Astrocyte of the cerebellum (primary cell): ENCODE data around the gene PRR13.
"Not testable (repeated sequence)": the region's sequence is repeated elsewhere in the genome, so short reads cannot be mapped to it uniquely, and the experiment has no call there.

Experiments used
- DNase-seq: peaks from one replicate; pipeline ENCODE4 v3.0.0-alpha.2; 2011; ENCODE audit warnings: low read depth
- H3K4me3 ChIP-seq: 2 replicates; pipeline ENCODE4 v1.5.1; 2011; ENCODE audit warnings: mild to moderate bottlenecking, low read depth, low read length, moderate library complexity
- in situ Hi-C: cut with HindIII; loops from 2 replicates; pipeline ENCODE4 v1.10.0; 2017; ENCODE audit warnings: low sequenced_read_pairs
- TF ChIP-seq, protein P1 (sequence below): IDR thresholded peaks from 2 replicates; pipeline ENCODE4 v1.5.1; 2012; ENCODE audit warnings: low read length, low read depth, moderate library complexity, mild to moderate bottlenecking; ENCODE audit errors: missing control alignments

PRR13 gene

DNA sequence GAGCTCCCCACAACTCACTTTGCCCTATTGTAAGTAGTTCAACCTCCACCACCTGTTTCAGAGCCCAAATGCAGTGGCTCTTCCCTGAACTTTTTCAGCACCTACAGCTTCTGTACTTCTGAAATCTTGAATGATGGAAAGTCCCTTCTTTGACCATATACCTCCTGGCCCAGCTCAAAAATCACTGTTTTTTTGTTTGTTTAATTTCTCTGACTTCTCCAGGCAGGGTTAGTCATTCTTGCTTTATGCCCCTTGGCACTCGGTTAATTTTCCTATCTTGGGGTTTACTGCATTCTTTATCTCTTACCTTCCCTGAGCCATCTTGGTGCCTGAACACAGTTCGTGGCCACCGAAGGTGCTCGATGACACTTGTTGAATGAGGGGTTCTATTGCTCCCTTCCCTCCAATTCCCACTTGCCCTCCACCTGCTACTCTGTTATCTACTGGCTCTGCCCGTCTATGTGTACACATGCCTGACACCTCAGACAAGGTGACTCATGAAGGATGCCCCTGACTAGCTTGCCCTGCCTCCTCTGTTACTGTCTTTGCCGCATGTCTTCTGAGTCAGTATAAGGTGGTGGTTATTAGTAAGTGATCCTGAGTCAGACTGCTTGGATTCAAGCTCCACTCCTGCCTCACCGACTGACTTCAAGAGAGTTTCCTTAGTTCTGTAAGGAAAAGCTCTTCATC lies 13.5 kb upstream of the PRR13 start:
- in situ Hi-C loops: no loop called here
- DNase-seq: no peak
- H3K4me3 ChIP-seq: no peak overlapping the region
- TF ChIP-seq, protein P1, sequence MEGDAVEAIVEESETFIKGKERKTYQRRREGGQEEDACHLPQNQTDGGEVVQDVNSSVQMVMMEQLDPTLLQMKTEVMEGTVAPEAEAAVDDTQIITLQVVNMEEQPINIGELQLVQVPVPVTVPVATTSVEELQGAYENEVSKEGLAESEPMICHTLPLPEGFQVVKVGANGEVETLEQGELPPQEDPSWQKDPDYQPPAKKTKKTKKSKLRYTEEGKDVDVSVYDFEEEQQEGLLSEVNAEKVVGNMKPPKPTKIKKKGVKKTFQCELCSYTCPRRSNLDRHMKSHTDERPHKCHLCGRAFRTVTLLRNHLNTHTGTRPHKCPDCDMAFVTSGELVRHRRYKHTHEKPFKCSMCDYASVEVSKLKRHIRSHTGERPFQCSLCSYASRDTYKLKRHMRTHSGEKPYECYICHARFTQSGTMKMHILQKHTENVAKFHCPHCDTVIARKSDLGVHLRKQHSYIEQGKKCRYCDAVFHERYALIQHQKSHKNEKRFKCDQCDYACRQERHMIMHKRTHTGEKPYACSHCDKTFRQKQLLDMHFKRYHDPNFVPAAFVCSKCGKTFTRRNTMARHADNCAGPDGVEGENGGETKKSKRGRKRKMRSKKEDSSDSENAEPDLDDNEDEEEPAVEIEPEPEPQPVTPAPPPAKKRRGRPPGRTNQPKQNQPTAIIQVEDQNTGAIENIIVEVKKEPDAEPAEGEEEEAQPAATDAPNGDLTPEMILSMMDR: no peak

DNA sequence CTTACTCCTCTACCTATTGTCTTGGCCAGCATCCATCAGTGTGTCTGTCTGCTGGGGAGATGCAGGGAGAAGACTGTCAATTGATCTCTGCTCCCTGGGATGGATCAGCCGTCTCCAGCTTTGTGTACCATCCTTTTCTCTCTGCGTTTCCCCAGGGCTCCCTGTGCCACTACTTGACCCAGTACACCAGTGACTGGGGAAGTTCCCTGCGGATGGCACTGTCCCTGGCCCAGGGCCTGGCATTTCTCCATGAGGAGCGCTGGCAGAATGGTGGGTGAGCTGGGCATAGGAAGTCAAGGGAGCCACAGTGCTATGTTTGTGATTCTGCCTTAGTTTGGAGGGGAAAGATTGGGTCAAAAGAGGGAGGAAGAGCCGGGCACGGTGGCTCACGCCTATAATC lies 12.8 kb upstream of the PRR13 start:
- TF ChIP-seq, protein P1: no peak
- in situ Hi-C loops: no loop called here
- H3K4me3 ChIP-seq: no peak overlapping the region
- no peak for DNase-seq

DNA sequence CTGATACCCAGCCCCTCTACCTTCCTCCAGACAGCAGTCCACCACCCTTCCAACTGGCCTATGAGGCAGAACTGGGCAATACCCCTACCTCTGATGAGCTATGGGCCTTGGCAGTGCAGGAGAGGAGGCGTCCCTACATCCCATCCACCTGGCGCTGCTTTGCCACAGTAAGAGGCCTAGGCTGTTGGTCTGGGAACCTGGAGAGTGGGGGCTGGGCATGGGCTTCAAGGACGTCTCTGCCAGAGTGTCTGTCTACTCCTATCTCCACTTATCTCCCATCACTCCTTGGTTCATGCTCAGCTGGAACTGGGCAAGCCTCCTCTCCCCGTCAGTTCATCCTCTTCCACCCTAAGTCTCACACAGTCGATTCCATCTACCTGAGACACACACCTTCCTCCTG lies 11.4 kb upstream of the PRR13 start:
- H3K4me3 ChIP-seq: no peak overlapping the region
- in situ Hi-C loops: no loop called here
- TF ChIP-seq, protein P1: no peak
- no peak for DNase-seq

DNA sequence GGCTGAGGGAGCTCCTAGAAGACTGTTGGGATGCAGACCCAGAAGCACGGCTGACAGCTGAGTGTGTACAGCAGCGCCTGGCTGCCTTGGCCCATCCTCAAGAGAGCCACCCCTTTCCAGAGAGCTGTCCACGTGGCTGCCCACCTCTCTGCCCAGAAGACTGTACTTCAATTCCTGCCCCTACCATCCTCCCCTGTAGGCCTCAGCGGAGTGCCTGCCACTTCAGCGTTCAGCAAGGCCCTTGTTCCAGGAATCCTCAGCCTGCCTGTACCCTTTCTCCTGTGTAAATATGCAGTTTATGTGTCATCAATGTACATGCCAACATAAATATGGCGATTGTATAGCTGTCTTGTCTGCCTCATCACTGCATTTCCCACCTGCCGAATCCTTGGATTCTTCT lies 10.3 kb upstream of the PRR13 start:
- TF ChIP-seq, protein P1: no peak
- no peak for DNase-seq
- H3K4me3 ChIP-seq: no peak overlapping the region
- in situ Hi-C loops: no loop called here

DNA sequence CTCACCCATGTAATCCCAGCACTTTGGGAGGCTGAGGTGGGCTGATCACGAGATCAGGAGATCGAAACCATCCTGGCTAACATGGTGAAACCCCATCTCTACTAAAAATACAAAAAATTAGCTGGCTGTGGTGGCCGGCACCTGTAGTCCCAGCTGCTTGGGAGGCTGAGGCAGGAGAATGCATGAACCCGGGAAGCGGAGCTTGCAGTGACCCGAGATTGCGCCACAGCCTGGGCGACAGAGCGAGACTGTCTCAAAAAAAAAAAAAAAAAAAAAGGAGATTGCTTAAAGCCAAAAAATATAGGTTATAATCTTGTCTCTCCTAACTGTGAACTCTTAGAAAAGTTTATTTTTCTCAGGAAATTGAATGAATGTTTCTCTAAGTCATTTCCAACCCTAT lies 6.2 kb upstream of the PRR13 start:
- in situ Hi-C loops, H3K4me3 ChIP-seq, DNase-seq: not testable (repeated sequence)

DNA sequence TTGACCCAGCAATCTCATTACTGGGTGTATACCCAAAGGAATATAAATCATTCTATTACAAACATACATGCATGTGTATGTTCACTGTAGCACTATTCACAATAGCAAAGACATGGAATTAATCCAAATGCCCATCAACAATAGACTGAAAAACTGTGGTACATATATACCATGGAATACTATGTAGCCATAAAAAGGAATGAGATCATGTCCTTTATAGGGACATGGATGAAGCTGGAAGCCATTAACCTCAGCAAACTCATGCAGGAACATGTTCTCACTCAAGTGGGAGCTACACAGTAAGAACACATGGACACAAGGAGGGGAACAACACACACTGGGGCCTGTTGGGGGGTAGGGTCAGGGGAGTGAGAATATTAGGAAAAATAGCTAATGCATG lies 2.0 kb upstream of the PRR13 start:
- DNase-seq, in situ Hi-C loops, H3K4me3 ChIP-seq: not testable (repeated sequence)

DNA sequence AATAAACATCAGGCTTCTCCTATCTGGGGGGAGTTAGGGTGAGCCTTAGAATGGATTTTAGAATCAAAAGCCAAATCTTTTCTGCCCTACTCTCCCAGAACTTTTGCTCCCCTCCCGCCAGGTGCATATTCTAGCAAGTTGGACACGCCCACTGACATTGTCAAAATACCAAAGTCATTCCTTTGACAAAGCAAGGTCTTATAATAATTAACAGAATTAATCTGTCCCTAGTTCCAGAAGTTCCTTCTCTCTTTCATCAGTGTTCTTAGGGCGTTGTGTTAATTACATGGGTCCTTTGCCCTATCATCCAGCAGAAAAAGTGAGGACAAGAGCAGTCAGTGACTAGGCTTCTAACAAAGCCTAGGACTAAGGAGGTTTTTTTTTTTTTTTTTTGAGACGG lies 2.4 kb downstream of the PRR13 start:
- in situ Hi-C loops: no loop called here

DNA sequence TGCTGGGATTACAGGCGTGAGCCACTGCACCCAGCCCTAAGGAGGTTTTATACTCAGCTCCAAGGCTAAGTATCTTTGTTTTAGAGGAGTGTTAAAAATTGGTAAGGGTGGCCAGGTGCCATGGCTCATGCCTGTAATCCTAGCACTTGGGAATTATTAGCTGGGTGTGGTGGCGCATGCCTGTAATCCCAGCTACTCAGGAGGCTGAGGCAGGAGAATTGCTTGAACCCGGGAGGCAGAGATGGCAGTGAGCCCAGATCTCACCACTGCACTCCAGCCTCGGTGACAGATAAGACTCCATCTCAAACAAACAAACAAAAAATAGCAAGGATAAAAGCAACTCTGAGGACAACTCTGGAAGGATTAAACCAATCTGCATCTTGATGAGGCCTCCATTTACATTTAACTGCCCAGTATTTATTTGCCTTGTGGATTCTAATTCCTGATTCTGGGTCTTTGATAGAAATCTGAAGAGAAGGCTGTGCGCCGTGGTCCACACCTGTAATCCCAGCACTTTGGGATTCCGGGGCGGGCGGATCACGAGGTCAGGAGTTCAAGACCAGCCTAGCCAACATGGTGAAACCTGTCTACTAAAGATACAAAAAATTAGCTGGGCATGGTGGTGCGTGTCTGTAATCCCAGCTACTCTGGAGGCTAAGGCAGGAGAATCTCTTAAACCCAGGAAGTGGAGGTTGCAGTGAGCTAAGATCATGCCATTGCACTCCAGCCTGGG lies 3.2 kb downstream of the PRR13 start:
- H3K4me3 ChIP-seq, in situ Hi-C loops, DNase-seq: not testable (repeated sequence)

More for the DNA sequence above, 2.4 kb downstream of the PRR13 start:
- TF ChIP-seq, protein P1: no peak
- no peak for DNase-seq
- no peak overlapping the region for H3K4me3 ChIP-seq
